Endothelial cell of umbilical vein (primary cell): Measurements from ENCODE around the gene GANC. TPM values are rescaled to one million over a fixed set of nuclear protein-coding genes. Genes with fewer than 3 reads are reported as not detected.

Experiments used
- BruUV-seq: library from RNA; stranded (reverse); fragments of 400-500 nt; replicated peaks from 2 replicates; lab custom pipeline; 2021; lab: Mats Ljungman, UMichigan
- CTCF ChIA-PET: fragments of 300-600, 350-600 bp; sonication (Branson Sonifier 250); formaldehyde crosslinking; loops from one replicate; lab custom pipeline; 2021; ENCODE audit warnings: antibody characterized with exemption, inconsistent platforms; lab: Charles Lee
- POLR2A ChIA-PET: fragments of 300-600, 350-600 bp; sonication (Branson Sonifier 250); formaldehyde crosslinking; loops from one replicate; lab custom pipeline; 2021; ENCODE audit warnings: antibody characterized with exemption, inconsistent platforms; lab: Charles Lee
- DNase-seq: peaks from one replicate; pipeline ENCODE4 v3.0.0-alpha.2; 2011; ENCODE audit warnings: low read depth, low spot score
- FAIRE-seq: peaks from 2 replicates; lab custom pipeline; 2011; peaks lifted over from hg19 to GRCh38; lab: Jason Lieb, UNC
- H2AFZ ChIP-seq: 2 replicates; pipeline ENCODE4 v1.6.0; 2012; ENCODE audit warnings: low read depth, low read length, control low read depth, inconsistent platforms
- H3K27ac ChIP-seq: 2 replicates; pipeline ENCODE4 v1.5.1; 2011; ENCODE audit warnings: low read depth, mild to moderate bottlenecking, control low read depth, low read length, moderate library complexity; ENCODE audit not compliant: insufficient read depth
- H3K27me3 ChIP-seq, 2 experiments: 2 replicates each; pipeline versions ENCODE4 v1.6.0 to v1.6.1; 2011; ENCODE audit warnings: low read length in 2 of 2, mixed read lengths in 1 of 2; ENCODE audit not compliant: control insufficient read depth in 2 of 2, insufficient read depth in 2 of 2
- H3K36me3 ChIP-seq, 2 experiments: 2 replicates in 1 of 2; 3 replicates in 1 of 2; pipeline ENCODE4 v1.5.1; 2011; ENCODE audit warnings: low read length in 2 of 2, mild to moderate bottlenecking in 1 of 2, moderate library complexity in 1 of 2; ENCODE audit not compliant: control insufficient read depth in 2 of 2, insufficient read depth in 2 of 2; ENCODE audit errors: extremely low read depth in 1 of 2
- H3K4me1 ChIP-seq: 3 replicates; pipeline ENCODE4 v1.5.1; 2011; ENCODE audit warnings: mild to moderate bottlenecking, low read length; ENCODE audit not compliant: control insufficient read depth, insufficient read depth; ENCODE audit errors: extremely low read depth
- H3K4me2 ChIP-seq: 2 replicates; pipeline ENCODE4 v1.6.1; 2011; ENCODE audit warnings: low read length, control low read depth, mixed read lengths; ENCODE audit not compliant: insufficient read depth
- H3K4me3 ChIP-seq, 3 experiments: fragments of 200-600 bp in 1 of 3; sonication (generic), shearing (Covaris generic) in 1 of 3; replicated peaks in 1 of 3; 2 replicates each; pipeline ENCODE4 v1.5.1; 2011 to 2016; ENCODE audit warnings: control low read depth in 3 of 3, low read length in 3 of 3, mild to moderate bottlenecking in 2 of 3, inconsistent platforms in 1 of 3, low read depth in 1 of 3, moderate library complexity in 1 of 3; ENCODE audit not compliant: insufficient read depth in 1 of 3
- H3K79me2 ChIP-seq: 2 replicates; pipeline ENCODE4 v1.6.0; 2012; ENCODE audit warnings: low read length, inconsistent platforms; ENCODE audit not compliant: control insufficient read depth, insufficient read depth
- H3K9ac ChIP-seq: replicated peaks from 2 replicates; pipeline ENCODE3; 2011; ENCODE audit warnings: low read length, control low read depth; ENCODE audit not compliant: insufficient read depth; ENCODE audit errors: extremely low read depth
- H3K9me1 ChIP-seq: replicated peaks from 3 replicates; pipeline ENCODE4 v1.6.0; 2011; ENCODE audit warnings: mild to moderate bottlenecking, low read length; ENCODE audit not compliant: control insufficient read depth, insufficient read depth; ENCODE audit errors: extremely low read depth
- H3K9me3 ChIP-seq: replicated peaks from 2 replicates; pipeline ENCODE4 v1.5.1; 2012; ENCODE audit warnings: low read length, inconsistent platforms; ENCODE audit not compliant: control insufficient read depth, insufficient read depth
- H4K20me1 ChIP-seq: replicated peaks from 2 replicates; pipeline ENCODE3; 2011; ENCODE audit warnings: mild to moderate bottlenecking, low read length; ENCODE audit not compliant: control insufficient read depth, insufficient read depth; ENCODE audit errors: extremely low read depth
- EZH2 ChIP-seq: IDR thresholded peaks from 2 replicates; pipeline ENCODE4 v1.6.1; 2012; ENCODE audit warnings: borderline replicate concordance, low read depth, mild to moderate bottlenecking, moderate library complexity, low read length, inconsistent platforms; ENCODE audit not compliant: severe bottlenecking
- FOS ChIP-seq: IDR thresholded peaks from 2 replicates; pipeline ENCODE4 v1.6.1; 2011; ENCODE audit warnings: mild to moderate bottlenecking, low read length, moderate library complexity, borderline replicate concordance; ENCODE audit not compliant: insufficient read depth
- GATA2 ChIP-seq: IDR thresholded peaks from 2 replicates; pipeline ENCODE4 v1.7.0; 2011; ENCODE audit warnings: low read depth, mild to moderate bottlenecking, moderate library complexity, mixed read lengths, low read length; ENCODE audit not compliant: insufficient read length, insufficient read depth
- JUN ChIP-seq: IDR thresholded peaks from 2 replicates; pipeline ENCODE4 v1.6.1; 2011; ENCODE audit warnings: borderline replicate concordance, low read depth; ENCODE audit not compliant: insufficient read length, insufficient read depth
- MAX ChIP-seq: IDR thresholded peaks from 2 replicates; pipeline ENCODE4 v1.6.1; 2011; ENCODE audit not compliant: insufficient read depth, insufficient read length
- MYC ChIP-seq: IDR thresholded peaks from one replicate; pipeline ENCODE4 v1.6.1; 2011; ENCODE audit warnings: mild to moderate bottlenecking, low read depth, low read length
- POLR2A ChIP-seq: IDR thresholded peaks from 2 replicates; pipeline ENCODE4 v1.6.1; 2012; ENCODE audit warnings: low read depth, mild to moderate bottlenecking, control low read depth, low read length
- POLR2AphosphoS5 ChIP-seq: IDR thresholded peaks from 2 replicates; pipeline ENCODE4 v1.6.1; 2012; ENCODE audit warnings: low read depth, mild to moderate bottlenecking, control low read depth, low read length, moderate library complexity; ENCODE audit not compliant: insufficient read depth
- dilution Hi-C: fragments of 300-500 bp; cut with MboI; formaldehyde crosslinking; loops from one replicate; pipeline ENCODE4 v1.15.0; 2019; ENCODE audit warnings: low sequenced_read_pairs; ENCODE audit not compliant: extremely low pct_ligation_motif_present
- intact Hi-C: fragments of 100-400 bp; cut with micrococcal nuclease; formaldehyde crosslinking; loops from one replicate; pipeline ENCODE4 v1.10.0; 2022
- polyA plus RNA-seq, 4 experiments: library from polyadenylated mRNA; depleted of rRNA in 3 of 4; stranded (reverse) in 3 of 4; unstranded in 1 of 4; fragments of >200 nt; gene quantifications; 2 replicates each; pipeline versions ENCODE4 v1.2.1 to v1.2.3, GENCODE V29; 2011 to 2012; ENCODE audit warnings: missing spikeins in 1 of 4
- total RNA-seq: library from RNA; stranded (reverse); gene quantifications from 2 replicates; pipeline ENCODE4 v1.2.3, GENCODE V29; 2021
- TF ChIP-seq, protein P1 (sequence below), 2 donors: IDR thresholded peaks; 1 replicate in 1 of 2; 2 replicates in 1 of 2; pipeline ENCODE4 v1.5.1; 2011; ENCODE audit warnings: low read length in 2 of 2, mild to moderate bottlenecking in 2 of 2, moderate library complexity in 2 of 2, control low read depth in 1 of 2, inconsistent platforms in 1 of 2, low read depth in 1 of 2; ENCODE audit not compliant: insufficient read depth in 1 of 2; ENCODE audit errors: extremely low read depth in 1 of 2

Gene GANC
- total and polyA plus RNA-seq, 2 donors (not counting 3 experiments of a cell fraction or from before 2014, with no cell fraction given) = 8.5 to 17.8 TPM

DNA sequence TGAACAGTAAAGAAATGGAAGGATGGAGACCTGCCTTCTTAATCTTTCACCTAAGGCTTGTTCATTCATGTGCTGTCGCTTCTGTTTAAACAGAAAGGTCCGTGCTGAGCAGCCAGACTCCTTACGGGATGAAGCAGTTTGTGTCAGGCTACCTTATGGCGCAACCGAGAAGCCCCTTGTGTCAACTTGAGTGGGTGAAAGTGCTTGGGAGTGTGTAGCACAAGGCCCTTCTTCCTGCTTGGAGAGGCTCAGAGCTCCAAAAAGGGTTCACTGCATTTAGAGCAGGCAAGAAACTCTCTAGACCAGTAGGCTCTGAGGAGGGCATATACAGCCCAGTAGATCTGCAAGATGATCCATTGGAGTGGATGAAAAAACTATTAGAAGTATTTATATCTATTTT lies 102.3 kb downstream of the GANC start:
- Histone ChIP-seq H3K27ac (no peak overlapping the region), H3K9ac (no peak overlapping the region), H4K20me1 (no peaks in the 10 kb centered on the region), H3K4me1 (no peaks in the 10 kb centered on the region), H3K79me2 (no peaks in the 10 kb centered on the region), H2AFZ (no peak overlapping the region), H3K27me3 (no peaks in the 10 kb centered on the region), H3K36me3 (no peaks in the 10 kb centered on the region), H3K4me2 (no peak overlapping the region), H3K9me1 (no peaks in the 10 kb centered on the region), H3K9me3 (no peaks in the 10 kb centered on the region), H3K4me3 (no peak overlapping the region)
- no TSS peak for BruUV-seq
- DNase-seq (no peak), FAIRE-seq (no peak)
- dilution Hi-C loops = no loop called here
- POLR2A ChIA-PET = interaction anchor here (0.7 kb wide), 1 partner anchor 227 kb away, joined by 4 read pairs; no protein-coding TSS in a partner anchor
- CTCF ChIA-PET = interaction anchor here (0.7 to 4.5 kb wide), 2 partner anchors 9 to 44 kb away, joined by 3 to 31 read pairs; no protein-coding TSS in a partner anchor
- TF ChIP-seq GATA2 (no peak), POLR2AphosphoS5 (no peak), MYC (no peak), MAX (no peak), JUN (no peak), POLR2A (no peak), FOS (no peak), EZH2 (no peak)
- TF ChIP-seq, protein P1, sequence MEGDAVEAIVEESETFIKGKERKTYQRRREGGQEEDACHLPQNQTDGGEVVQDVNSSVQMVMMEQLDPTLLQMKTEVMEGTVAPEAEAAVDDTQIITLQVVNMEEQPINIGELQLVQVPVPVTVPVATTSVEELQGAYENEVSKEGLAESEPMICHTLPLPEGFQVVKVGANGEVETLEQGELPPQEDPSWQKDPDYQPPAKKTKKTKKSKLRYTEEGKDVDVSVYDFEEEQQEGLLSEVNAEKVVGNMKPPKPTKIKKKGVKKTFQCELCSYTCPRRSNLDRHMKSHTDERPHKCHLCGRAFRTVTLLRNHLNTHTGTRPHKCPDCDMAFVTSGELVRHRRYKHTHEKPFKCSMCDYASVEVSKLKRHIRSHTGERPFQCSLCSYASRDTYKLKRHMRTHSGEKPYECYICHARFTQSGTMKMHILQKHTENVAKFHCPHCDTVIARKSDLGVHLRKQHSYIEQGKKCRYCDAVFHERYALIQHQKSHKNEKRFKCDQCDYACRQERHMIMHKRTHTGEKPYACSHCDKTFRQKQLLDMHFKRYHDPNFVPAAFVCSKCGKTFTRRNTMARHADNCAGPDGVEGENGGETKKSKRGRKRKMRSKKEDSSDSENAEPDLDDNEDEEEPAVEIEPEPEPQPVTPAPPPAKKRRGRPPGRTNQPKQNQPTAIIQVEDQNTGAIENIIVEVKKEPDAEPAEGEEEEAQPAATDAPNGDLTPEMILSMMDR (IDR thresholded peaks at IDR 0.05; ENCODE audit: extremely low read depth in 1 of 2, insufficient read depth in 1 of 2, low read depth in 1 of 2, low read length in 2 of 2) = no peak
- intact Hi-C loops = no loop called here
